Psoas muscle (tissue), 8 donors: ENCODE results near the gene FASN. TPM values are rescaled to one million over a fixed set of nuclear protein-coding genes. Genes with fewer than 3 reads are reported as not detected.

Source experiments
- ATAC-seq, 4 donors: fragments of 200-7000 bp; cut with Tn5 transposase; one replicate each; pipeline ENCODE4 v1.9.1; 2020; ENCODE audit warnings: moderate library complexity in 3 of 4, mild to moderate bottlenecking in 2 of 4
- DNase-seq, 2 donors: peaks; one replicate each; pipeline ENCODE4 v3.0.0-alpha.2; 2020
- H3K27ac ChIP-seq: fragments of 200-600 bp; one replicate; pipeline ENCODE4 v1.8.0; 2022
- H3K27me3 ChIP-seq, 3 donors: fragments of 200-600 bp in 1 of 3; one replicate each; pipeline versions ENCODE4 v1.6.1 to v1.8.0; 2013 to 2022; ENCODE audit warnings: low read length in 2 of 3, mild to moderate bottlenecking in 2 of 3, moderate library complexity in 1 of 3; ENCODE audit not compliant: insufficient read depth in 3 of 3
- H3K36me3 ChIP-seq, 2 donors: fragments of 200-600 bp in 1 of 2; one replicate each; pipeline versions ENCODE4 v1.6.1 to v1.8.0; 2013 to 2022; ENCODE audit warnings: low read depth in 1 of 2, mild to moderate bottlenecking in 1 of 2, moderate library complexity in 1 of 2; ENCODE audit not compliant: insufficient read depth in 1 of 2
- H3K4me1 ChIP-seq: fragments of 200-600 bp; one replicate; pipeline ENCODE4 v1.8.0; 2022
- H3K4me3 ChIP-seq: fragments of 200-600 bp; one replicate; pipeline ENCODE4 v1.8.0; 2022; ENCODE audit warnings: mild to moderate bottlenecking
- H3K9me3 ChIP-seq: fragments of 200-600 bp; one replicate; pipeline ENCODE4 v1.8.0; 2022
- WGBS, 3 donors: extraction: QIAGEN DNeasy Blood & Tissue Kit; methylation state at CpG; one replicate each; pipeline versions ENCODE4 v1.1.6 to v1.1.7; 2013; 5-methylcytosine and 5-hydroxymethylcytosine counted together
- intact Hi-C, 2 donors: fragments of 100-400 bp; cut with DNase I; formaldehyde crosslinking; loops; one replicate each; pipeline versions ENCODE4 v1.11.0 to v1.14.2; 2022
- polyA plus RNA-seq, 3 donors: library from polyadenylated mRNA; stranded (reverse); fragments of 200-250 nt; gene quantifications; one replicate each; pipeline ENCODE4 v1.2.3, GENCODE V29; 2013
- total RNA-seq, 4 donors: library from RNA; stranded (reverse); fragmentation: NEBNext Ultra II Directional in 2 of 4; extraction: Animal tissue kit (Norgen Biotek cat#: 25700) in 2 of 4; gene quantifications; one replicate each; pipeline versions ENCODE4 v1.2.1 to v1.2.4, GENCODE V29; 2021 to 2023
- TF ChIP-seq, protein P1 (sequence below): fragments of 200-600 bp; IDR thresholded peaks from one replicate; pipeline ENCODE4 v1.8.0; 2022; ENCODE audit warnings: antibody characterized with exemption
- donor health status: healthy with polysubstance abuse.
- donor health status: DM: no; HTN: no; CAD: no; lungs with moderate emphysema.
- donor health status: Bipolar disorder and iron deficiency.
- donor health status: healthy.
- donor health status: DM: yes; HTN: yes; CAD: no.
- donor health status: DM: no; HTN: no; CAD: no.
- donor health status: DM: no; HTN: no; CAD: no.
- donor health status: DM: yes; HTN: yes; CAD: no.

FASN gene
- total and polyA plus RNA-seq, 7 donors: 8.9 to 37.3 (median 22.7) TPM

DNA sequence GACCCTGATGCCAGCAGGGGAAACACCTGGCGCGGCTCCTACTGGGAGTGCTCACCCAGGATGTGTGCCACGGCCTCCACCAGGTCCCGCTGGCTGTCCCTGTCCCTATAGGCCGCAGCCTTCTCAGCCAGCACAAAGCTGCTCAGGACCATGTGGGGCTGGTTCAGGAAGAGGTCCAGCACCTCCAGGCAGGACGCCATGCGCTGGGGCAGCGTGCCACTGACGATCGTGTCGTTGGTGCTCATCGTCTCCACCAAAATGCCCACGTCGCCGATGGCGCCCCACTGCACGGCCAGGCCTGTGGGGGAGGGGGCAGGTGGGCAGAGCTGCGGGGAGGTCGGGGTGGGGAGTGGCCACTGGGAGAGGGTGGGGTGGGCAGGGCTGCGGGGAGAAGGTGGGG lies 16.5 kb downstream of the FASN start:
- Histone ChIP-seq H3K9me3 (no peaks in the 10 kb centered on the region), H3K4me3 (no peak overlapping the region), H3K36me3 (peaks cover 7 to 77% of the 10 kb centered on the region in 2 donors), H3K4me1 (no peaks in the 10 kb centered on the region), H3K27ac (no peak overlapping the region), H3K27me3 (no peaks in the 10 kb centered on the region)
- ATAC-seq (no peak), DNase-seq (peak in 1 of 2 donors; percentile 35)
- 89 to 93% (median 90%) methylated on average over 17 to 20 of the region's 20 CpGs for WGBS, 3 donors
- TF ChIP-seq, protein P1, sequence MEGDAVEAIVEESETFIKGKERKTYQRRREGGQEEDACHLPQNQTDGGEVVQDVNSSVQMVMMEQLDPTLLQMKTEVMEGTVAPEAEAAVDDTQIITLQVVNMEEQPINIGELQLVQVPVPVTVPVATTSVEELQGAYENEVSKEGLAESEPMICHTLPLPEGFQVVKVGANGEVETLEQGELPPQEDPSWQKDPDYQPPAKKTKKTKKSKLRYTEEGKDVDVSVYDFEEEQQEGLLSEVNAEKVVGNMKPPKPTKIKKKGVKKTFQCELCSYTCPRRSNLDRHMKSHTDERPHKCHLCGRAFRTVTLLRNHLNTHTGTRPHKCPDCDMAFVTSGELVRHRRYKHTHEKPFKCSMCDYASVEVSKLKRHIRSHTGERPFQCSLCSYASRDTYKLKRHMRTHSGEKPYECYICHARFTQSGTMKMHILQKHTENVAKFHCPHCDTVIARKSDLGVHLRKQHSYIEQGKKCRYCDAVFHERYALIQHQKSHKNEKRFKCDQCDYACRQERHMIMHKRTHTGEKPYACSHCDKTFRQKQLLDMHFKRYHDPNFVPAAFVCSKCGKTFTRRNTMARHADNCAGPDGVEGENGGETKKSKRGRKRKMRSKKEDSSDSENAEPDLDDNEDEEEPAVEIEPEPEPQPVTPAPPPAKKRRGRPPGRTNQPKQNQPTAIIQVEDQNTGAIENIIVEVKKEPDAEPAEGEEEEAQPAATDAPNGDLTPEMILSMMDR: no peak
- intact Hi-C loops: no loop called here

DNA sequence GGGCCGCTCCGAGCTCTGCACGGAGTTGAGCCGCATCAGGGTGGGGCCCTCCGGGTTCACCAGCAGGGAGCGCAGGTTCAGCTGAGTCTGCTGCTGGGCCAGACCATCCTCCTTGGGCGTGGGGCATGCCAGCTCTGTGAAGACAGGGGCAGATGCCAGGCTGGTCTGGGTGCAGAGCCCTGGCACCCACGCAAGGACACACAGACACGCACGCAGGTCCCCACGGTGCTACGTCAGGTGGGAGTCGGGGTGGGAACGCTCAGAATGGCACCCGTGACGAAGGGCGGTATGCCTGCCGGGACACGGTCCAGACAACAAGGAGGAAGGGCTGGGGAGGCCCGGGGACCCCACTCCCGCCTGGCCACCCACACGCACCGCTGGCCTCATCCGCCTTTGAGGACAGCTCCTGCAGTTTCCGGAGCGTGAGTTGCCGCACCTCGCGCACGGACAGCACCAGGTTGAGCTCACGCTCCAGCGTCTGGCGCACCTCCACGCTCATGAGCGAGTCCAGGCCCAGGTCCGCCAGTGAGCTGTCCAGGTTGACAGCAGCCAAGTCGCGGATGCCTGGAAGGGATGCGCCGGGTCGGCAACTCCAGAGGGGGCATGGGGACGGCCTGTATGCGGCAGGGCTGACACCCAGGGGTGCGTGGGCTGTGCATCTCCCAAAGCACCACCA lies 17.1 kb downstream of the FASN start:
- TF ChIP-seq, protein P1: no peak
- no peak overlapping the region for H3K4me3 ChIP-seq
- no peaks in the 10 kb centered on the region for H3K27me3 ChIP-seq
- H3K27ac ChIP-seq: no peak overlapping the region
- peaks cover 3 to 71% of the 10 kb centered on the region in 2 donors for H3K36me3 ChIP-seq
- no peaks in the 10 kb centered on the region for H3K4me1 ChIP-seq
- intact Hi-C loops: no loop called here
- ATAC-seq (no peak), DNase-seq (peak in 1 of 2 donors; percentile 51)
- no peaks in the 10 kb centered on the region for H3K9me3 ChIP-seq
- WGBS, 3 donors: 93 to 94% (median 94%) methylated on average over 43 to 44 of the region's 44 CpGs

DNA sequence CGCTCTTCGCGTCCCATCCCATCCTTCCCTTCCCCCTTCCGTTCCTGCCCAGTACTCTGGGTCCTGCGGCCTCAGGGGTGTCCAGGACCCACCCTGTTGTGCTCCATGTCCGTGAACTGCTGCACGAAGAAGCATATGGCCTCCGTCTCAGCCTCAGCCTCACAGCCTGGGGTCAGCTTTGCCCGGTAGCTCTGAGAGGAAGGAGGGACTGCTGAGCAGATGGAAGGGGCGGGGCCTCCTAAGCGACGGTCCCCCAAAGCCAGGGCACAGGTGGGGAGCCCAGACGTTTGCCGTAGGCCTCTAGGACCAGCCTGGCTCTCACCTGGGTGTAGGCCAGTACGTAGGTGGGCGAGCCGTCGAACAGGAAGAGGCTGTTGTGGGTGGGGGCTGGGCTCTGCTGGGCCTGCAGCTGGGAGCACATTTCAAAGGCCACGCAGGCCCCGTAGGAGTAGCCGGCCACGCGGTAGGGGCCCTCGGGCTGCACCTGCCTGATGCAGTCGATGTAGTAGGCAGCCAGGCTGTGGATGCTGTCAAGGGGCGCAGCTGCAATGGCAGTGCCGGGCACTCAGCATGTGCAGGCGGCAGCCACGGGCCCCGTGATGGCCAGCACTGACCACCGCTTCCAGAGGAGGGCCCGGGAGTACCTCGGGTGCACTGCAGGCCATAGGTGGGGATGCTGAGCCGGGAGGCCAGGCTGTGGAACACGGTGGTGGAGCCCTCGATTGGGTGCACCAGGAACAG lies 17.8 kb downstream of the FASN start:
- no peak for ATAC-seq
- TF ChIP-seq, protein P1: no peak
- no peaks in the 10 kb centered on the region for H3K27me3 ChIP-seq
- no peaks in the 10 kb centered on the region for H3K4me1 ChIP-seq
- 87 to 91% (median 89%) methylated on average over 34 to 36 of the region's 36 CpGs for WGBS, 3 donors
- DNase-seq: peak in 1 of 2 donors; percentile 52
- H3K27ac ChIP-seq: no peak overlapping the region
- no peaks in the 10 kb centered on the region for H3K9me3 ChIP-seq
- intact Hi-C loops: no loop called here
- no peak overlapping the region for H3K4me3 ChIP-seq
- peaks cover 3 to 64% of the 10 kb centered on the region in 2 donors for H3K36me3 ChIP-seq

DNA sequence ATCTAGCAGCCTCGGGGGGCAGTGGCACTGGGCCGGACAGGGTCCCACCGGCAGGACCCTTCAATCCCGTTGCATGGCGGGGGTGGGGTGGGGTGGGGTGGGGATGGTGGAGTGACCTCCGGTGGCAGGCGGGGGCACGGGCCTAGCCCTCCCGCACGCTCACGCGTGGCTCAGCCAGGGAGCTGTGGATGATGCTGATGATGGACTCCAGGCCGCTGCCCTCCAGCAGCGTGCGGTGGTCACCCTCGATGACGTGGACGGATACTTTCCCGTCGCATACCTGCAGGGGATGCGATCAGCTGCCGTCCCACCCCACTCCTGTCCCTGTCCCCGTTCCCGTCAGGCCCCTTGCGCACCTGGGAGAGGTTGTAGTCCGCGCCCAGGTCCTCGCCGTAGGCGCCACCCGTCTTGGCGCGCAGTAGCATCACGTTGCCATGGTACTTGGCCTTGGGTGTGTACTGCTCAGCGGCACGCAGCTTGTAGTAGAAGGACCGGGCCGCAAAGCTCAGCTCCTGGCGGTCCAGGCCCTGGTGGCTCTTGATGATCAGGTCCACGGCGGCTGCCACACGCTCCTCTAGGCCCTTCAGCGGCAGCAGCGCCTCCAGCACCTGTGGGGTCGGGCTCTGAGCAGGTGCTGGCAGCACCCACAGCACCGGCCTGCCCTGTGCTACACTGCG lies 18.9 kb downstream of the FASN start:
- H3K36me3 ChIP-seq: peaks cover 0 to 53% of the 10 kb centered on the region in 2 donors
- no peak overlapping the region for H3K27ac ChIP-seq
- intact Hi-C loops: no loop called here
- H3K9me3 ChIP-seq: no peaks in the 10 kb centered on the region
- H3K4me3 ChIP-seq: no peak overlapping the region
- TF ChIP-seq, protein P1: no peak
- no peaks in the 10 kb centered on the region for H3K27me3 ChIP-seq
- WGBS, 3 donors: 92% methylated on average over 45 to 47 of the region's 47 CpGs
- ATAC-seq: no peak
- H3K4me1 ChIP-seq: no peaks in the 10 kb centered on the region
- DNase-seq: peak in 1 of 2 donors; percentile 39
